GM19099 (cell line): ENCODE data around the gene CARHSP1.
A peak's percentile ranks its signal among the peaks of the same experiment; 100 is the strongest.

Experiments
- POLR2A ChIP-seq: IDR thresholded peaks from 3 replicates; pipeline ENCODE4 v1.6.1; 2011; ENCODE audit warnings: low read depth; ENCODE audit not compliant: insufficient read length; ENCODE audit errors: extremely low read depth

The CARHSP1 gene

DNA sequence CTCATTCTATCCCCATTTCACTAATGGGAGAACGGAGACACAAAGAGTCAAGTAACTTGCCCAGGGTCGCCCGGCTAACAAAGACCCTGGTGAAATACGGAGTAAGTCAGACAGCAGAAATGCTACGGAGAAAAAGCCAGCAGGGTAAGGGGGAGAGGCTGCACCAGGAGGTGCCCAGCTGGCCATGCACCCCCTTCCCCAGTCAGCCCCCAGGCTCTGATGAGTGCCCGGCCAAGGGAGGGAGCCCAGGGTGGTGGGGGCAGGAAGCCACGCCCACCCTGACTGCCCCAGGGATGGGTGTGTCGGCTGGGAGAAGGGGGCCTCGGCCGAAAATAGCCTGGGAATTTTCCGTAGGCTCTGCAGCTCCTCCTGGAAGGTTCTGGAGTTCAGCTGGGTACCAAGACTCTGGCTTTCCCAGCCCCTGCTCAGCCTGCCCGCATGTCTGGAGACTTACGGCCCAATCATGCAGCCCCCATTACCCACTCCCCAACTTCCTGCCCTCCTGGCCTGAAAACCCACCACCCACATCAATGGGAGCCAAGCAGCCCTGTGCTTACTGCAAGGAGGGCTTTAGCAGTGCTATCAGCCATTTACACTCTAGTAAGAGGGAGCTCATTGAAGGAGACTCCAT lies 4.2 kb downstream of the CARHSP1 start:
- no peak for TF ChIP-seq POLR2A

DNA sequence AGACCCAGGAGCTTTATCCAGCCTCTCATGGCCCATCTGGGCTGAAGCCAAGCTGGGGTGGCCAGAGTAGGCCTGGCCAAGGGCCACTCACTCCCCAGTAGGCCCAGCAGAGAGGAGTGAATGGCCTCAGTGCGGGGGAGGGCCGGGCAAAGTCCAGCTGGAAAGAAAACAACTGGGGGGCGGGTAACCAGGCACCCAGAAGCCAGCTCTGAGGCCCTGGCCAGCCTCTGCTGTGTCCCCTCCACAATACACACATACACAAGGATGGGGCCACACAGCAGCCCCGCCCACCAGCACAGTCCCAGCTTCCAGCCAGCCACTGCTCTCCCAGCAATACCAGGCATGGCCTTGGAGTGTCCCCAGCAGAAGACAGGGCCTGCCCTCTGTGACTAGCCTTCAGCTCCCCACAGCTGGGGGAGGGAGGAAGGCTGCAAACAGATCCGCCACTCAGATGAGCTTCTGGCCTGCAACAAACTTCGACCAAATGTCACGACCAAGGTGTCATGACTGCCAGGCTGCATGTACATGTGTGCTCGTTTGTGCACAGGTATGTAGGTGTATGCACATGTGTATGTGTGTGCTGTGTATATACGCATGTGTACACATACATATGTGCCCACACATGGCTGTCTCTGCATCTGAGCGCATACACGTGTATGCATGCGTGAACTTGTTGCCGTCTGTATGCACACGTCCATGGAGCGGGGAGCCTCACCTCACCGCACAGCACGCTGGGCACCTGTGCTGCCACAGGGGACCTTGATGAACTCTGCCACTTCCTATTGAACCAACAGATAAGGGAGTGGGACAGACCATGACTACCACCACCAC lies 5.0 kb downstream of the CARHSP1 start:
- peak; percentile 29 for TF ChIP-seq POLR2A

DNA sequence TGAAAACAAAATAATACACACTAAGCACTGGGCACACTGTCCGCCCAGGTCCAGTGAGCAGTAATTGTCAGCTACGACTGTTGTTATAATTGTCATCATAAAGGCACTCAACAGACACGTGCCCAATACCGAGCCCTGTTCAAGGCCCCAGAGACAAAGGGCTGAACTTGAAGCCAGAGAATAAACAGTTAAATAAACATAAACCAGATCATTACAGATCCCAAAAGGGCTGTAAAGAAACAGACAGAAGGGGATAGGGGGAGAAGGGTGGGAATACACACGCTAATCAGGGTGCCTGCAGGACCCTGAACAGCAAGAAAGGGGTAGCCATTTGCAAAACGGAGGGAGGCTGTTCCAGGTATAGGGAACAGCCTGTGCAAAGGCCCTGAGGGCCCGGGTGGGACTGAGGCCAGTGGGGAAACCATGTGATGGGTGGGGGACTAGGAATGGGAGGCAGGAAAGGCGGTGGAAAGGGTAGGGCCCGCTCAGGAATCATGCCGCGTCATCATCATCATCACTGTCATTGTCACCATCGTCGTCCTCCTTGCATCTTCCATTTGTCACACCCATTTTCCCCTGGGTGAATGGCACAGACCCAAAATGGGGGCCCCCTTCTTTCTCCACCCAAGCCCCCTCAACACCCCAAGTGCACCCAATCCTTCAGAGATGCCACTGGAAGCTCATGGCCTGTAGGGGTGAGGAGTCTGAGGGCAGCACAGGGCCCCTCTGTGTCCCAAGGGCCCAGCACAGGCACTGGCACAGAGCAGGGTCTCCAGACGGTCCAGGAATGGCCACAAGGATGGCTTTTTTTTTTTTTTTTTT lies 6.3 kb downstream of the CARHSP1 start:
- TF ChIP-seq POLR2A, result no peak

DNA sequence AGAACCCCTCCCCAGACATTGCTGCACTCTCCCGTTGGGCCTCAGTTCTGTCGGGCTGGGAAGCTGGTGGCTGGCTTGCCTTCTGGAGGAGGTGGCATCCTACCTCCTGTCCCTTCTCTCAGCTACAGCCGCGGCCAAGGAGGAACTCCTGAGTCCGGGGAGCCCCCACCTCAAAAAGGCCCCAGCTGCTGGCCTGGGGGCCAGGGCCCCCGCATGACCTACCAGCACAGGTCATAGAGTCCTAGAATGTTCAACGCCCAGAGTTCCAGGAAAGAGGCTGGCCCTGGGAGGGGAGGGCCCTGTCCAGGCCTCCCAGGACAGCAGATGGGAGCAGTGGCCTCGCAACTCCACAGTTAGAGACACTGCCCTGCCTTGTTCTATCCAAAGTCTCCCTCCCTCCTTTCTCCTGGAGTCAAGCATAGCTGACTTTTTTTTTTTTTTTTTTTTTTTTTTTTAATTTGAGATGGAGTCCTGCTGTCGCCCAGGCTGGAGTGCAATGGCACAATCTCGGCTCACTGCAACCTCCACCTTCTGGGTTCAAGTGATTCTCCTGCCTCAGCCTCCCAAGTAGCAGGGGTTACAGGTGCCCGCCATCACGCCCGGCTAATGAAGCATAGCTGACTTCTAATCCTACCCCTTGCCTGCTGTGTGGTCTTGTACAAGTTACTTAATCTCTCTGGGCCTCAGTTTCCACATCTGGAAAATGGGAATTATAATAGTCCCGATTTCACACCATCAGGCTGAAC lies 7.1 kb downstream of the CARHSP1 start:
- no peak for TF ChIP-seq POLR2A

DNA sequence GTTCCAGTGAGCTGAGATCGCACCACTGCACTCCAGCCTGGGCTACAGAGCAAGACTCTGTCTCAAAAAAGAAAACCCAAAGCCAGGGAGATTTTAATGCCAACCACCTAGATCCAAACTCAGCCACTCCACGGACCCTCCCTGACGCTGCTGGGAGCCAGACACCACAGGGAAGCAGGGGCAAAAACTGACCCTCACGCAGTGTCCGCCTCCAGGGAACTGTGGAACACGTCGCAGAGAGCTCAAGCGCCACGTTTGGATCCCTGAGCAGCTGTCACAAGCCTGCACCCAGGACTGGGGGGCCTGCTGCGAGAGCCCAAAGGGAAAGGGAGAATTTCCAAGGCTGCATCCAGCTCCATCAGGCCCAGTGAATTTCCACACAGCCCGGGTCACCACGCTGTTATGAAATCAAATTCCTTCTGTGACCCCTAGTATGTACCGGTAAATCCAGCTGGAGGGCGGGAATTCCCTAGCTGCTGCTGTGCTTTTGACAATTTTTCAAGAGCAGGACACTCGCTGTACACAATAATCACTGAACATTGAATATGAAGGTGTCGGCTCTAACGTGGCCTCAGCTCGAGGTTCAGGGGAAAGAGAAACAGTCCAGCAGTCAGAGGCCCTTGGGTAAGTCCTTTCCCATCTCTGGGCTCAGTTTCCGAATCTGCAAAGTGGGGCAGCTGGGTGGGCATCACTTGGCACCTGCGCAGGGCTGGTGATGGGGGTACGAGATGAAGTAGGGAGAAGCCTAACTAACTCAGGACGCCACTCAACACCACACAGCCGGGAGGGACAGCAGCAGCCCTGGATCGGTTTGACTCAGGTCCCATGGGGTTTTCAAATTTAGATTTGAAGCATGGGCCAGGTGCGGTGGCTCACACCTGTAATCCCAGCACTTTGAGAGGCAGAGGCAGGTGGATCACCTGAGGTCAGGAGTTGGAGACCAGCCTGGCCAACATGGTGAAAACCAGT lies 8.6 kb downstream of the CARHSP1 start:
- no peak for TF ChIP-seq POLR2A

DNA sequence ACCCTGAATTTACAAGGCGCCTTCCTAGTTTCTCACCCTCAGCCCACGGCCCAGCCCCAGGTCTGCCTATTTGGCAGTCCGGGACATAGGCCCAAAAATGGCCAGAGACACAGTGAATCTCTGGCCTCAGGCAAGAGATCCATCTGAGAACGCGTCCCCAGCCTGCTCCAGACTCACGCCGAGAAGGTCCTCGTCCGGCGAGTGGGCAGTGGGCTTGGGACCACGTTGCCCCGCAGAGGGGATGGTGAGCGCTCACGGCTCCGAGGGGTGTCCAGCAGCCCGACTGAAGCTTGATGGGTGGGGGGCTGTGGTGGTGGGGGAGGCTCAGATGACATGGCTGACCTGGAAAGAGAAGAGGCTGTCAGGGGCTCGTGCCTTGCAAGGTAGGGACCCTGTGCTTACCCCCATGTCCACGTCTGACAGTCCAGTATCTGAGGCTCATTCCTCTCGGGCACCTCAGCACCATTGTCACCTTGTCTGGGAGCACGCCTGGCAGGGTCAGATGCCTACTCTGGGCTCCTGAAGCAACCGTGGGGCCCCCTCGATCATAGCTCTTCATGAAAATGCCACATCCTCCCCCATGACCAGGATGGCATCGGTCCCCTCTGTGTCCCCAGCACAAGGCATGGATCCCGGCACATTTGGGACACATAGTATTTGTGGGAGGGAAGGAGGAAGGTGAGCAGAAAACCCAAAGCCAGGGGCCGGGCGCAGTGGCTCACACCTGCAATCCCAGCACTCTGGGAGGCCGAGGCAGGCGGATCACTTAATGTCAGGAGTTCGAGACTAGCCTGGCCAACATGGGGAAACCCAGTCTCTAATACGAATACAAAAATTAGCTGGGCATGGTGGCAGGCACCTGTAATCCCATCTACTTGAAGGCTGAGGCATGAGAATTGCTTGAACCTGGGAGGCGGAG lies 9.6 kb downstream of the CARHSP1 start:
- no peak for TF ChIP-seq POLR2A

DNA sequence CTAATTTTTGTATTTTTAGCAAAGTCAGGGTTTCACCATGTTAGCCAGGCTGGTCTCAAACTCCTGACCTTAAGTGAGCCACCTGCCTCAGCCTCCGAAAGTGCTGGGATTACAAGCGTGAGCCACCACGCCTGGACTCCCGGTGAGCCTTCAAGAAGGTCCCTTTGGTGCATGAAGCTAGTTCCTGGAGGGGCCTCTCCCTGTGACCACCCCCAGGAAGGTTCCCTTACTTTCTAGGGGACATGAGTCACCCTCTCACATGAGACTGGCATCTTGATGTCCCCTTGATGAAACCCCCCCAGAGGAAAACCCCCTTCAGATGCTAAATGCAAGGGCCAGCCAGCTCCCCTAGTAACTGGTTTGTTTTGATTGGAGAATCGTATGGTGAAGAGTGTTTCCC lies 12.8 kb downstream of the CARHSP1 start:
- no peak for TF ChIP-seq POLR2A

DNA sequence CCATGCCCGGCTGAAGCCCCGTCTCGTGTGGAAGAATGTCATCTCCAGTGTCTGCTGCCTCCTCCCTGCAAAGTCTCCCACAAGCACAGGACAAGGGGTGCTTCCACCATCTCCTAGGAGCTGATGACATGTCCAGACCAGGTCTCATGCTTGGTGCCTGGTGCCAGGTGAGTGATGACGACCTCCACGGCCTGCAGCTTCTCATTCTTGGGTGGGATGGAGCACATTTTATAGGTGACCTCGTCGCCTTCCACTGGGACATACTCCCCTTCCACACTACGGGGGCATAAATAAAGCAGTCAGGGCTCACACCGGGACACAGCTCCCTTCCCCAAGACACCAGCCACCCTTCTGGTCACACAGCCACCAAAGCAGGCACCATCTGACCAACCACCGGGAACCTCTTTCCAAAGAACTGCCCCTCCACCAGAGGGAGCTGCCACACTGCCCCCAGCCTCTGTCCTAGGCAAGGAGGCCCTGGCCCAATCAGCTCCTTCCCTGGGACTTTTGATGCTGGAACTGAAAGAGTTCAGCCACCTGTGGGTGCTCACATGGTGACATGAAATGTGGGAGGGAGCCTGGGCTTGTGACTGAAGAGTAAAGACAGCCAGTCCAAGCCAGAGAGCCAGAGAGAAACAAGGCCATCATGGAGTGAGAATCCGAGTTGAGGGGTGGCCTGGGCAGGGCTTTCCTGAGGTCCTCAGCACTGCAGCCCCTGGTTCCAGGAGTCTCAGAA lies 13.6 kb downstream of the CARHSP1 start:
- no peak for TF ChIP-seq POLR2A

DNA sequence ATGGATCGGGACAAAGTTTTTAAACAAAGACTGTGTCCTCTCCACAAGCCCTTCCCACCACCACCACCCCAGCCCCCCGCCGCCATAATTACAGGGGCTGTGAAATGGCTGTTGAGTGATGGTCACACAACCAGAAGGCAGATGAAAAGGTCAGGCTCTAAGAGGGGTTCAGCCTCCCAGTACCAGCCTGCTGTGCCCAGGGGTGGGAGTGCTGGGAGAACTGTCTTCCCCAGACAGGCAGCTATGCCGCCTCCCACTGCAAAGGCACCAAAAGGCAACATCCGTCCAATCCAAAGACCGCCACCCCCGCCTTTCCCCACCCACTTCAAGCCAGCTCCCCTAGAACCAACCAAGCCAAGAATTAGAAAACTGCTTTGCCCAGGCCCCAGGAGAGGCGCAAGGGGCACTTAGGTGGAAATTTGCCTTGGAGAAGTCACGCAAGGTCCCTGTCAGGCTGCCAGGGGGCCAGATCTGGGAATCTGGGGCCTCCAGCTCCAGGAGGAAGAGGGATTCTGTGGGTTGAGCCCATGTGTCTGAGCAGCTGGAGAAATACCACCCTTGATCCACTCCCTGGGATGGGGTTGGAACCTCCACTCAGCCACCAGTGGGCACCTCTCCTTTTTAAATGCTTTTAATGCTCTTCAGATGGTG lies 14.4 kb downstream of the CARHSP1 start:
- no peak for TF ChIP-seq POLR2A

DNA sequence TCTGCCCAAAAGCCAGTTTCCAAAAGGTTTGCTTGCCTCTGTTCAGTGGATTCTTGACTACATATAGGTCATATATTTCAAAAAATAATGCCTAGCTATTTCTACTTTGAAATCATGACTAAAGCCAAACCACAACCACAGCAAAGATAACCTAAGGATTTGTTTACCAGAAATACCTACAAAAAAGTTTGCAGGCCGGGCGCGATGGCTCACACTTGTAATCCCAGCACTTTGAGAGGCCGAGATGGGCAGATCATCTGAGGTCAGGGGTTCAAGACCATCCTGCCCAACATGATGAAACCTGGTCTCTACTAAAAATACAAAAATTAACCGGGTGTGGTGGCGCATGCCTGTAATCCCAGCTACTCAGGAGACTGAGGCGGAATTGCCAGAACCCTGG lies 15.2 kb downstream of the CARHSP1 start:
- TF ChIP-seq POLR2A, result no peak

DNA sequence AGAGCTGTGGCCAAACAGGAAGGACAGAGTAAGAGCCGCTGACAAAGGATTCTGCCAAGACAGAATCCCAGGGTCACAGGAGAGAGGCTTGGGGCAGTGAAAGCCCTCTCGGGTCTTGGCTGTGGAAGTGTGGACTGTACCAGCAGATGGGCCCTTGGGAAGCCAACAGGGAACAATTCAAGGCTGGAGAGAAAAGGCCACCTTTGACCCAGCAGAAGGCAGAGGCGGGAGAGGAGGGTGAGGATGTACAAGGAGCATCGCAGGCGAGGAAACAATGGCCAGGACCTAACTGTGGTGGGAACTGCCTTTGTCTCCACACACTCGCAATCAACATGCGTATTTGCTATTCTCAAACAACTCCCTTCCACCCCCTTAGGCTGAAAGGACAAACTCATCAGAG lies 15.7 kb downstream of the CARHSP1 start:
- TF ChIP-seq POLR2A, result no peak

DNA sequence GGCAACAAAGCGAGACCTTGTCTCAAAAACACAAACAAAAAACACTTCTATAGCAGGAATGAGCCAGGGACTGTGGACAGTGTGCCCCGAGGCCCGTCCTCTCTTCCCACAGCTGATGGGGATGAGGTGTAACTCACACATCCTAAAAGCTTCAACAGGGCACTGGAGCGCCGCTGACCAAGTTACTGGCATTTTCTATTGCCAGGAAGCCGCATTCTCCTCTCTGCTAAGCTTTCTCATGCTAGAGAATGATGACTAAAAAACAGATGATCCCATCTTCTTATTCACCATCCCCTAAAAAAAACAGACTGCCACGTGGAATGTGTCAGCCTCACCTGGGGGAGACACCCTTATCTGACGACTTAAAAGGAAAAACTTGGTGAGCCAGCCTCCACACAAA lies 16.3 kb downstream of the CARHSP1 start:
- no peak for TF ChIP-seq POLR2A
